H9 (cell line): ENCODE measurements around the gene CCDC74B. TPM values are rescaled to one million over a fixed set of nuclear protein-coding genes. Genes with fewer than 3 reads are reported as not detected.

Experiments
- DNase-seq: peaks from one replicate; pipeline ENCODE4 v3.0.0-alpha.2; 2017
- H2AFZ ChIP-seq: one replicate; pipeline ENCODE4 v1.6.1; 2013; ENCODE audit warnings: mild to moderate bottlenecking, low read length, control low read depth, moderate library complexity
- H2AK5ac ChIP-seq: 2 replicates; pipeline ENCODE4 v1.6.1; 2013; ENCODE audit warnings: low read length, control low read depth, mixed read lengths; ENCODE audit not compliant: insufficient read length
- H2BK120ac ChIP-seq: one replicate; pipeline ENCODE4 v1.6.1; 2013; ENCODE audit warnings: low read depth, mild to moderate bottlenecking, low read length, control low read depth, inconsistent platforms; ENCODE audit not compliant: poor library complexity, severe bottlenecking
- H2BK12ac ChIP-seq: 2 replicates; pipeline ENCODE4 v1.6.1; 2013; ENCODE audit warnings: low read length, control low read depth, mixed read lengths, low read depth; ENCODE audit not compliant: insufficient read length
- H2BK15ac ChIP-seq: 2 replicates; pipeline ENCODE4 v1.6.1; 2013; ENCODE audit warnings: low read depth, low read length, control low read depth
- H2BK20ac ChIP-seq: one replicate; pipeline ENCODE4 v1.6.1; 2013; ENCODE audit warnings: low read depth, mild to moderate bottlenecking, low read length, control low read depth, inconsistent platforms; ENCODE audit not compliant: poor library complexity, severe bottlenecking
- H2BK5ac ChIP-seq: 2 replicates; pipeline ENCODE4 v1.6.1; 2013; ENCODE audit warnings: low read length, control low read depth, mixed read lengths; ENCODE audit not compliant: insufficient read length
- H3K14ac ChIP-seq: 2 replicates; pipeline ENCODE4 v1.6.1; 2013; ENCODE audit warnings: low read length, control low read depth; ENCODE audit not compliant: insufficient read depth
- H3K18ac ChIP-seq: 2 replicates; pipeline ENCODE4 v1.6.1; 2013; ENCODE audit warnings: low read depth, mild to moderate bottlenecking, mixed read lengths, low read length, control low read depth; ENCODE audit not compliant: insufficient read length
- H3K23ac ChIP-seq: 2 replicates; pipeline ENCODE4 v1.6.1; 2013; ENCODE audit warnings: low read length, control low read depth, mixed read lengths, low read depth; ENCODE audit not compliant: insufficient read length
- H3K23me2 ChIP-seq: 2 replicates; pipeline ENCODE4 v1.6.1; 2013; ENCODE audit warnings: low read depth, mild to moderate bottlenecking, mixed read lengths, low read length, control low read depth; ENCODE audit not compliant: insufficient read length, poor library complexity, severe bottlenecking
- H3K27ac ChIP-seq: 2 replicates; pipeline ENCODE4 v1.5.1; 2013; ENCODE audit warnings: low read length, control low read depth, mixed read lengths, low read depth; ENCODE audit not compliant: insufficient read length
- H3K27me3 ChIP-seq: 2 replicates; pipeline ENCODE4 v1.6.1; 2013; ENCODE audit warnings: low read length, control low read depth, inconsistent platforms; ENCODE audit not compliant: insufficient read depth
- H3K4ac ChIP-seq: 2 replicates; pipeline ENCODE4 v1.6.1; 2013; ENCODE audit warnings: low read depth, mild to moderate bottlenecking, control low read depth, inconsistent platforms, low read length, moderate library complexity
- H3K4me1 ChIP-seq: 2 replicates; pipeline ENCODE4 v1.6.1; 2013; ENCODE audit warnings: low read length, control low read depth, inconsistent platforms; ENCODE audit not compliant: insufficient read depth
- H3K4me2 ChIP-seq: 2 replicates; pipeline ENCODE4 v1.6.1; 2013; ENCODE audit warnings: low read length, control low read depth, mixed read lengths; ENCODE audit not compliant: insufficient read length, insufficient read depth
- H3K56ac ChIP-seq: 2 replicates; pipeline ENCODE4 v1.6.1; 2013; ENCODE audit warnings: low read depth, mild to moderate bottlenecking, mixed read lengths, low read length, control low read depth; ENCODE audit not compliant: insufficient read length
- H3K79me1 ChIP-seq: 2 replicates; pipeline ENCODE4 v1.6.1; 2013; ENCODE audit warnings: low read depth, mild to moderate bottlenecking, moderate library complexity, low read length, control low read depth, inconsistent platforms; ENCODE audit not compliant: insufficient read depth, poor library complexity, severe bottlenecking
- H3K79me2 ChIP-seq: 2 replicates; pipeline ENCODE4 v1.6.1; 2013; ENCODE audit warnings: low read length, control low read depth, inconsistent platforms; ENCODE audit not compliant: insufficient read depth
- H3K9ac ChIP-seq: 2 replicates; pipeline ENCODE4 v1.6.1; 2013; ENCODE audit warnings: low read length, control low read depth, mixed read lengths; ENCODE audit not compliant: insufficient read length; ENCODE audit errors: extremely low read depth
- H3K9me3 ChIP-seq: one replicate; pipeline ENCODE4 v1.6.1; 2013; ENCODE audit warnings: low read depth, low read length, inconsistent platforms; ENCODE audit not compliant: control insufficient read depth
- H3T11ph ChIP-seq: one replicate; pipeline ENCODE4 v1.6.1; 2013; ENCODE audit warnings: mild to moderate bottlenecking, low read length, control low read depth, inconsistent platforms
- H4K20me1 ChIP-seq: one replicate; pipeline ENCODE4 v1.6.1; 2013; ENCODE audit not compliant: control insufficient read depth, insufficient read length, insufficient read depth
- H4K5ac ChIP-seq: 2 replicates; pipeline ENCODE4 v1.6.1; 2013; ENCODE audit warnings: low read depth, mild to moderate bottlenecking, mixed read lengths, low read length, control low read depth; ENCODE audit not compliant: insufficient read length
- H4K8ac ChIP-seq: replicated peaks from 2 replicates; pipeline ENCODE4 v1.6.1; 2013; ENCODE audit warnings: low read length, control low read depth, mixed read lengths, low read depth; ENCODE audit not compliant: insufficient read length
- H4K91ac ChIP-seq: 2 replicates; pipeline ENCODE4 v1.6.1; 2013; ENCODE audit warnings: low read depth, mild to moderate bottlenecking, moderate library complexity, mixed read lengths, low read length, control low read depth; ENCODE audit not compliant: insufficient read length
- H3K27ac Mint-ChIP-seq, 3 experiments: 2 replicates in 2 of 3; 3 replicates in 1 of 3; pipeline ENCODE4 v1.8.0; 2020 to 2021; ENCODE audit warnings: mixed read lengths in 3 of 3, mild to moderate bottlenecking in 1 of 3, moderate library complexity in 1 of 3
- H3K27me3 Mint-ChIP-seq: 2 replicates; pipeline ENCODE4 v1.8.0; 2021; ENCODE audit warnings: low read depth, mild to moderate bottlenecking, moderate library complexity, mixed read lengths
- H3K36me3 Mint-ChIP-seq, 3 experiments: 2 replicates in 2 of 3; 3 replicates in 1 of 3; pipeline ENCODE4 v1.8.0; 2020 to 2021; ENCODE audit warnings: low read depth in 3 of 3, mixed read lengths in 3 of 3; ENCODE audit not compliant: insufficient read depth in 1 of 3
- H3K4me1 Mint-ChIP-seq, 2 experiments: 2 replicates each; pipeline ENCODE4 v1.8.0; 2020; ENCODE audit warnings: mixed read lengths in 2 of 2
- H3K4me3 Mint-ChIP-seq, 2 experiments: 2 replicates in 1 of 2; 3 replicates in 1 of 2; pipeline ENCODE4 v1.8.0; 2020 to 2021; ENCODE audit warnings: mild to moderate bottlenecking in 2 of 2, mixed read lengths in 2 of 2, moderate library complexity in 1 of 2
- H3K9me3 Mint-ChIP-seq, 2 experiments: 2 replicates in 1 of 2; 3 replicates in 1 of 2; pipeline ENCODE4 v1.8.0; 2020; ENCODE audit warnings: mild to moderate bottlenecking in 2 of 2, mixed read lengths in 2 of 2, moderate library complexity in 1 of 2
- WGBS: extraction: QIAGEN DNeasy Blood & Tissue Kit; methylation state at CpG from one replicate; pipeline ENCODE4 v1.1.7; 2013; ENCODE audit warnings: missing lambda C conversion rate, low lambda C conversion rate, mixed read lengths; ENCODE audit not compliant: insufficient read length; ENCODE audit errors: extremely low coverage; 5-methylcytosine and 5-hydroxymethylcytosine counted together
- total RNA-seq: library from RNA; stranded (reverse); gene quantifications from 2 replicates; pipeline ENCODE4 v1.2.1, GENCODE V29; 2021
- TF ChIP-seq, protein P1 (sequence below): fragments of 200-600 bp; sonication (generic); conservative IDR thresholded peaks from 3 replicates; pipeline ENCODE4 v1.8.0; 2021; ENCODE audit warnings: antibody characterized with exemption, mild to moderate bottlenecking

CCDC74B gene
- total RNA-seq, 1 experiment from 2014 or later, result 6.7 TPM

DNA sequence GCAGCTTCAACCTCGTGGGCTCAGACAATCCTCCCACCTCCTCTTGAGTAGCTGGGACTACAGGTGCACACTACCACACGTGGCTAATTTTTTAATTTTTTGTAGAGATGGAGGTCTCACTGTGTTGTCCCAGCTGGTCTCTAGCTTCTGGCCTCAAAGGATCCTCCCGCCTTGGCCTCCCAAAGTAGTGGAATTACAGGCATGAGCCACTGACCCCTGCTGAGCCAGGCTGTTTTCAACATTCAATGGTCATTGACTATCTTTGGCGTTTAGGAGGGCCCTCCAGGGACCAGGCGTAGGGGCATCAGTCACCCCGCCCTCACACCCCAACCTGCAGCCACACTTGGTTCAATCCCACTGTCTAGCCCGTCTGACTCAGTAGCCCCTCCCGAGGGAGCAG is 42.4 kb upstream of the CCDC74B start:
- H2BK20ac ChIP-seq, result no peak overlapping the region
- no peak overlapping the region for H3K27ac ChIP-seq
- no peaks in the 10 kb centered on the region for H3K79me2 ChIP-seq
- no peaks in the 10 kb centered on the region for H3K23me2 ChIP-seq
- H4K8ac ChIP-seq, result no peak overlapping the region
- H3K14ac ChIP-seq, result no peak overlapping the region
- H3T11ph ChIP-seq, result no peak overlapping the region
- no peak overlapping the region for H3K4me2 ChIP-seq
- peaks cover 4 to 13% of the 10 kb centered on the region in 2 experiments; a peak in 3 of 4 replicates for H3K4me1 Mint-ChIP-seq
- no peaks in the 10 kb centered on the region for H3K27me3 ChIP-seq
- H2AK5ac ChIP-seq, result no peak overlapping the region
- DNase-seq, result no peak
- H3K4me1 ChIP-seq, result no peaks in the 10 kb centered on the region
- no peak overlapping the region for H3K18ac ChIP-seq
- no peak overlapping the region for H2AFZ ChIP-seq
- TF ChIP-seq, protein P1, sequence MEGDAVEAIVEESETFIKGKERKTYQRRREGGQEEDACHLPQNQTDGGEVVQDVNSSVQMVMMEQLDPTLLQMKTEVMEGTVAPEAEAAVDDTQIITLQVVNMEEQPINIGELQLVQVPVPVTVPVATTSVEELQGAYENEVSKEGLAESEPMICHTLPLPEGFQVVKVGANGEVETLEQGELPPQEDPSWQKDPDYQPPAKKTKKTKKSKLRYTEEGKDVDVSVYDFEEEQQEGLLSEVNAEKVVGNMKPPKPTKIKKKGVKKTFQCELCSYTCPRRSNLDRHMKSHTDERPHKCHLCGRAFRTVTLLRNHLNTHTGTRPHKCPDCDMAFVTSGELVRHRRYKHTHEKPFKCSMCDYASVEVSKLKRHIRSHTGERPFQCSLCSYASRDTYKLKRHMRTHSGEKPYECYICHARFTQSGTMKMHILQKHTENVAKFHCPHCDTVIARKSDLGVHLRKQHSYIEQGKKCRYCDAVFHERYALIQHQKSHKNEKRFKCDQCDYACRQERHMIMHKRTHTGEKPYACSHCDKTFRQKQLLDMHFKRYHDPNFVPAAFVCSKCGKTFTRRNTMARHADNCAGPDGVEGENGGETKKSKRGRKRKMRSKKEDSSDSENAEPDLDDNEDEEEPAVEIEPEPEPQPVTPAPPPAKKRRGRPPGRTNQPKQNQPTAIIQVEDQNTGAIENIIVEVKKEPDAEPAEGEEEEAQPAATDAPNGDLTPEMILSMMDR, result no peak
- no peak overlapping the region for H3K4ac ChIP-seq
- no peak overlapping the region for H3K23ac ChIP-seq
- H2BK12ac ChIP-seq, result no peak overlapping the region
- H2BK5ac ChIP-seq, result no peak overlapping the region
- H2BK15ac ChIP-seq, result no peak overlapping the region
- no peak overlapping the region for H2BK120ac ChIP-seq
- H3K9me3 ChIP-seq, result no peaks in the 10 kb centered on the region
- no peaks in the 10 kb centered on the region; the same call in 1 of the 2 replicates for H3K27me3 Mint-ChIP-seq
- H3K36me3 Mint-ChIP-seq, result peaks cover 2 to 21% (median 19%) of the 10 kb centered on the region in 3 experiments; a peak in 5 of 7 replicates
- WGBS, result no CpG with 5 or more reads among the region's 8 CpGs
- H4K5ac ChIP-seq, result no peak overlapping the region
- no peaks in the 10 kb centered on the region for H4K20me1 ChIP-seq
- H3K56ac ChIP-seq, result no peak overlapping the region
- no peak overlapping the region for H3K9ac ChIP-seq
- H4K91ac ChIP-seq, result no peak overlapping the region
- no peak overlapping the region for H3K4me3 Mint-ChIP-seq
- H3K9me3 Mint-ChIP-seq, result no peaks in the 10 kb centered on the region
- H3K27ac Mint-ChIP-seq, result no peak overlapping the region
- no peaks in the 10 kb centered on the region for H3K79me1 ChIP-seq
